Measurements from ENCODE around the gene SLC16A2.
"Not testable (repeated sequence)": the region's sequence is repeated elsewhere in the genome, so short reads cannot be mapped to it uniquely, and the experiment has no call there.

Gene SLC16A2

DNA sequence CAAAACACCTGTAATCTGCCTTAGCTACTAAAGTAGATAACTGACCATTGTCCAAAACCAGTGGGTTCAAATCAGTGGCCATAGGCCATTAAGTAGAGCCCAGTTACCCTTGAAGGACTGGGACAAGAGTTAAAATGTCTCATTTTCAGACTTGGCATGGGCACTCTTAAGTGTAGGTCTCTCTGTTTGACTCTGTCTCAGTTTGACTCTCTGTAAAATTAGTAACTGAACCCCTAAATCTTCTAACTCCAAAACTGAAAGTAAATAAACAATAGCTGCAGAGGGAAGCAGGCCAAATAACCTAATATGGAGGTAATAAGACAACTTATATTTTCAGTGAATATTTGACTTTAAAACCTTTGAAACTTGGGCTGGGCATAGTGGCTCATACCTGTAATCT, 89.1 kb downstream of the SLC16A2 start:
- no peak for FAIRE-seq

GRCh38 chrX:74511704-74512103, 90.4 kb downstream of the SLC16A2 start:
- no peak for FAIRE-seq

DNA sequence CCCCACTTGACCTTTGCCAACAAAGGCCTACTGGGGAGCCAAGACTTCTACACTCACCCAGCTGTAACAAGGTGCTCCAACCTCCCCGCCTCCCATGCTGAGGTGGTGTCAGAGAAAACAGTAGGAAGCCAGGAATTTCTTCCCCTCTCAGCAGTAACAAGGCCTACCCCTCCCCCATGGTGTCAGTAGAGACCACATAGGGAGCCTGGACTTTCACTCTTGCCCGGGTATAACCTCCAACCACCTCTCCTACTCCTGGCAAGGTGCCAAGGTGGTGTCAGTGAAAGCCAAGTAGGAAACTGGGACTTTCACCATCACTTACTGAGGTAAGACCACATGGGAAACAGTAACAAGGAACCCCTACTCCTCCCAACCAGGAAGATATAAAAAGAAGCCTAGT, 93.1 kb downstream of the SLC16A2 start:
- no peak for FAIRE-seq

DNA sequence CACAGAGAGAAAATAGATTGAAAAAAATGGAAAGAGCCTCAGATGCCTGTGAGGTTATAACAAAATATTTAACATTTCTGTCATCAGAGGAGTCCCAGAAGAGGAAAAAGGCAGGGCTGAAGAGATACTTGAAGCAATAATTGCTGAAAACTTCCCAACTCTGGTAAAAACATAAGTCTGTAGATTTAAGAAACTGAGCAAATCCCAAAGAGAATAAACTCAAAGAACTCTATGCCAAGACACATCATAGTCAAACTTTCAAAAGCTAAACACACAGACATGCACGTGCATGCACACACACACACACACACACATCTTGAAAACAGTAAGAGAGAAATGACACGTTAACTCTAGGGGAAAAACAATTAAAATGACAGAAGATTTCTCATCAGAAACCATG, 94.1 kb downstream of the SLC16A2 start:
- FAIRE-seq, result no peak

DNA sequence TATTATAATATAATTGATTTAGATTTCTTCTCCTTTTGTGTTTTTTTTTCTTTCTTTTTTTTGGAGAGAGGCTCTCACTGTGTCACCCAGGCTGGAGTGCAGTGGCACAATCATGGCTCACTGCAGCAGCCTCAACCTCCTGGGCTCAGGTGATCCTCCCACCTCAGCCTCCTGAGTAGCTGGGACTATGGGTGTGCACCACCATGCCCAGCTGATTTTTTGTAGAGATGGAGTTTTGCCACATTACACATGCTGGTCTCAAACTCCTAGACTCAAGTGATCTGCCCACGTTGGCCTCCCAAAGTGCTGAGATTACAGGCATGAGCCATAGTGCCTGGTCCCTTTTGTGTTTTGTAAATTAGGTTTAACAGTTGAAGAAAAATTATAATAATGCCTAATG, 94.7 kb downstream of the SLC16A2 start:
- FAIRE-seq, result not testable (repeated sequence)

GRCh38 chrX:74519870-74520269, 98.6 kb downstream of the SLC16A2 start:
- FAIRE-seq, result no peak

GRCh38 chrX:74520291-74520690, 99.0 kb downstream of the SLC16A2 start:
- FAIRE-seq, result no peak

- no peak for FAIRE-seq
Measured at GRCh38 chrX:74520896-74521295, 99.6 kb downstream of the SLC16A2 start.

DNA sequence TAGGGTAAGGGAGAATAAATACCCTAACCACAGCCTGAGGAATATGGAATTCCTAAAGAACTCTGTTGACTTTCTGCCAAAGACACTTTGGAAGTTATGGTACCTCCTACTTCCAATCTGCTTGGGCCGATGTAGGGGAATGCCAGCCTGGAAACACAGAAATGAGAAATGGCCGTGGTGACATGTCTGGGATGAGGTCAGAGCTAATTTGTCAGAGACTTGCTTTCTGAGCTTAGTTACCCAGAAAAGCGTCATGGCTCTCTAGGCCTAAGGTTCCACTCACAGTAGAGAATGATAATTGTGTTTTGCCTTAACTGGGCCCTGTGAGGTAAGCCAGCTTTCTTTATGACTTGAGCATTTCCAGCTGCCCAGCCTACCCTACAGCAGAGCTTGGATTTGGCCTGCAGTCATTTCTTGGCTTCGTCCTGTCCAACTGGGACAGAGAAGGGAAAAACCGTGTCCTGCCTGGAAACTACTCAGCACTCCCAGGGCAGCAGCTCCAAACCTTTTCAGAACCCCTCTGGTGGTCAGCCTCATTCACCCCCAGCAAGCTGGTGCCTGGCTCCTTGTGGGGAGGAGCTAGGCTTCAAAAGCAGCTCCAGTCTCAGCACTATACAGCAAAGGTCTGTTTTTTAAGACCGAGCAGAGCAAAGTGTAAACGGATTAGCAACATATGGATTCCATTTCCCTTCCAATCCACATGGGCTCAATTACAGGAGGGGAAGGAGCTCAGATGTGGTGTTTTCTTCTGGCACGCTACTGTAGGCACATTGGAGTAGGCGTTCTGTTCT, 100.9 kb downstream of the SLC16A2 start:
- FAIRE-seq, result no peak

DNA sequence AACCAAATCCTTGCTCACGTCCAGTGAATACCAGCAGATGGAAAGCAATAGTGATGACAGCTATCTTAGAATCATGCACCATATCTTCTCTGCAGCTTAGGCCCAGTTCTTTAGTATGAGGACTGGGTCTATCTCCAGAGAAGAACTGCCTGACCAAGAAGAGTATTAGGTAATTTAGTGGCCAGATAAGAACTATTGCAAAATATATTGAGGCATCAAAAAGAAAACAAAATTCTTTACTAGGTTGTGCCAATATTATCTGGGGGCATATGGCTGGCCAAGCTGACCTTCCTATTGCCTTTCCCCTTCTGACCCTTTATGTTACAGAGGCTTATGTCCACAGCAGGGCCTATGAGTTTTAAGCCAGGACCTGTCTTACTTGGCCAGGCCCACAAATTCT, 101.9 kb downstream of the SLC16A2 start:
- FAIRE-seq, result no peak

DNA sequence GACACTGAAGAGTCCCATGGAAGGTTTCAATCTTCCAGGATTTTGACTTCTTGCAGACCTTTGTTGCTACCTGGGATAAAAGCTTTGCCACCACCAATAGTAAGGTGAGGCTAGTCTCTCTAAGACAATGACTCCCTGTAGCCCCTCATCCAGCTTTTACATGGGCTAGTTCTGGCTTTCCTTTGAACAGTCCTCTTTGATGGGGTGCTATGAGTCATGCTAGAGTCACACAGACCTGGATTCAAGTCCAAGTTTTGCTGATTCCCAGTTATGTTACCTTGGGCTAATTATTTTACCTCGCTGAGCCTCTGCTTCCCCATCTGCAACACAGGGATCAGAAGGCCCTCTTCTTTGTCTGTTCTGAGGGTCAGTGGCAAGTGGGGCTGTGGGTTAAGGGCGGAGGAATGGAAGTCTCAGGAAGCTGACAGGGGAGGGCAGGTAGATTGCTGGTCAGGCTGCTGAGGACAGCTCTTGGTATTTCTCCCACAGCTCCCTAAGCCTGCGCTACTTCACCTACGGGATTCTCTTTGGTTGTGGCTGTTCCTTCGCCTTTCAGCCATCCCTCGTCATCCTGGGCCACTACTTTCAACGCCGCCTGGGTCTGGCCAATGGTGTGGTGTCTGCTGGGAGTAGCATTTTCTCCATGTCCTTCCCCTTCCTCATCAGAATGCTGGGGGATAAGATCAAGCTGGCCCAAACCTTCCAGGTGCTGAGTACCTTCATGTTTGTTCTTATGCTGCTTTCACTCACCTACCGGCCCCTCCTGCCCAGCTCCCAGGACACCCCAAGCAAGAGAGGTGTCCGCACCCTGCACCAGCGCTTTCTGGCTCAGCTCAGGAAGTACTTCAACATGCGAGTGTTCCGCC, 102.8 kb downstream of the SLC16A2 start:
- no peak for FAIRE-seq

DNA sequence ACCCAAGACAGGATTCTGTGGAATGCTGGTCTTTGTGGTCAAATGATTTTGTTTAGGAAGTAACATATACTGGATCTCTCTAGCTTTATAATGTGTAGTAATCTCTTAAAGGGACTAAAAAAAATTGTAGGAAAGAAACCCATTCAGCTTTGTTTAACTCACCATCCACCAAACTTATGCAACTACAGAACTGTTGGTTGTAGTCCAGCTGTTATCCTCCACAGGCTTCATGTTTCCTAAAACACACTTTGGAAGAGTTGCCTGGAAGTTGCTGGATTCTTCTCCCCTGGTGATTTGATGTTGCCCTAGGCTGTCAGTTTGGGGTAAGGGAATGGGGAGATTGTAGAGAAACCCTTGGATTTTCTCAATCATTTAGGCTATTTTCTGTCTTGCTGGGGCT, 103.8 kb downstream of the SLC16A2 start:
- FAIRE-seq, result no peak

DNA sequence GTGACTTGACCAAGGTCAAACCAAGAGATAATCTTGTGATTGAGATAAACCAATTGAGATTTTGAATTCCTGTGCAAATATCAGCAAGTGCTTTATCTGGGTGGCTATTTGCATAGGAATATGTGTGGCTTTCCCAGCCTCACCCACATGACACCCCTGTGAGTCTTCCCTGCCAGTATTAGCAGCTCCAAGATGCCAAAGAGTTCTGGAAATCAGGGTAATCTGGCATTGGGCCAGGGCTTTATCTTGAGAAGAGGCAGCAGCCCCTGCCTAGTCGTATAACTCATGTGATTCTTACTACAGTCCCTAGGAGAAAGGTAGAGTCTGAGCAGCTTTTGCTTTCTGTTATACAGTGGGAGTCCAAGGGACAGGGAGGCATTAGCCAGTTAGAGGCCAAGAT, 105.5 kb downstream of the SLC16A2 start:
- FAIRE-seq, result no peak

DNA sequence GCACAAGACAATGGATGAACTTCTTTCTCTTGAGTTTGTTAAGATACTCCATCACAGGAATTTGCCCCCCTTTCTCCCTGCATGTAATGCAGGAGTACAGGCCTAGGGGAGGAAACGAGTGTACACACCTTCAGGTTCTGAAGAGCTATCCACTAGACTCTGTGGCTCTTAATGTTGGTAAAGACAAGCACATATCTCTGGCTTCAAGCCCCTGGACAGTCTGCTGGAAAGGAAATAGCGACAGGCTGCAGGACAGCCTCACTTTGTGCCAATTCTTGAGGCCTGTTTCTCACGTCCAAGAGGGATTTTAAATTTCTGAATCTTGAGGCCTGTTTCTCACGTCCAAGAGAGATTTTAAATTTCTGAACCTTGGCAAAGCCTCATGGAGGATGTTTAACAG, 106.1 kb downstream of the SLC16A2 start:
- FAIRE-seq, result no peak

DNA sequence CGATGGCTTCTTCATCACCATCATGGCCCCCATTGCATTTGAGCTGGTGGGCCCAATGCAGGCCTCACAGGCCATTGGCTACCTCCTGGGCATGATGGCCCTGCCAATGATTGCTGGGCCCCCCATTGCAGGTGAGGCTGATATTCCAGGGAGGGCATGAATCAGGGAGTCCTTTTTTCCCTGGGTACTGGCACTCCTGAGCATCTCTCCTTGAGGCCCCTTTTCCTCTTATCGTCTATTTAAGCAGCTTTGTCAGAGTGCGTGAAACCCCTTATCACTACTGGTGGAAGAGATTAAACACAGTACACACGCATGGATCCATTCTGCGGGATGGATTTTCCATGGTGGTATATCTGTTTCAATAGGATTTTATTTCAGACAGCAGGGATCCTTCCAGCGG, 108.0 kb downstream of the SLC16A2 start:
- no peak for FAIRE-seq

DNA sequence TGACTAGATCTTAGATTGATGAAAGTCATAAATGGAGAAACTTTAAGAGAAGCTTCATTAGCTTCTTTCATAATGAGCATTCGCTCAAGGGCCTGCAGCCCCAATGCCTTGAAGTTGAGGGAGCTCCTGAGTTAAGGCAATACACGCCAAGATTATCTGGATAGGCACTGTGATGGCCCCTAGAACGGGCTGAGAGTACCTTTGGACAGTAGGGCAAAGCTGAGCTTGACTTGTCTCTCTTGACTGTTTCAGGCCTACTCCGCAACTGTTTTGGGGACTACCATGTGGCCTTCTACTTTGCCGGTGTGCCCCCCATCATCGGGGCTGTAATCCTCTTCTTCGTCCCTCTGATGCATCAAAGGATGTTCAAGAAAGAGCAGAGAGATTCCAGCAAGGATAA, 109.8 kb downstream of the SLC16A2 start:
- no peak for FAIRE-seq

- FAIRE-seq, result no peak
Measured at GRCh38 chrX:74534569-74535038, 113.3 kb downstream of the SLC16A2 start.

- FAIRE-seq, result no peak
Measured at GRCh38 chrX:74535086-74535407, 113.8 kb downstream of the SLC16A2 start.

- FAIRE-seq, result no peak
Measured at GRCh38 chrX:74535408-74536151, 114.3 kb downstream of the SLC16A2 start.

GRCh38 chrX:74536152-74536831, 115.0 kb downstream of the SLC16A2 start:
- no peak for FAIRE-seq

GRCh38 chrX:74536832-74537371, 115.6 kb downstream of the SLC16A2 start:
- no peak for FAIRE-seq

GRCh38 chrX:74540635-74541249, 119.4 kb downstream of the SLC16A2 start:
- no peak for FAIRE-seq

All from colon (tissue), 2 donors.